ENCODE measurements around the gene MYLK4. TPM values are rescaled to one million over a fixed set of nuclear protein-coding genes. Genes with fewer than 3 reads are reported as not detected.

The MYLK4 gene
- total RNA-seq, 2 donors from 2014 or later = 1.0 to 3.6 TPM

GRCh38 chr6:2639167-2639566, 111.6 kb downstream of the MYLK4 start:
- H3K9me3 ChIP-seq = no peaks in the 10 kb centered on the region
- H3K27ac ChIP-seq = no peak overlapping the region
- no peaks in the 10 kb centered on the region for H3K36me3 ChIP-seq
- H3K4me3 ChIP-seq = no peak overlapping the region
- H3K27me3 ChIP-seq = no peaks in the 10 kb centered on the region
- H3K4me1 ChIP-seq = peaks cover 0 to 9% of the 10 kb centered on the region in 2 donors
- TF ChIP-seq, protein P1, sequence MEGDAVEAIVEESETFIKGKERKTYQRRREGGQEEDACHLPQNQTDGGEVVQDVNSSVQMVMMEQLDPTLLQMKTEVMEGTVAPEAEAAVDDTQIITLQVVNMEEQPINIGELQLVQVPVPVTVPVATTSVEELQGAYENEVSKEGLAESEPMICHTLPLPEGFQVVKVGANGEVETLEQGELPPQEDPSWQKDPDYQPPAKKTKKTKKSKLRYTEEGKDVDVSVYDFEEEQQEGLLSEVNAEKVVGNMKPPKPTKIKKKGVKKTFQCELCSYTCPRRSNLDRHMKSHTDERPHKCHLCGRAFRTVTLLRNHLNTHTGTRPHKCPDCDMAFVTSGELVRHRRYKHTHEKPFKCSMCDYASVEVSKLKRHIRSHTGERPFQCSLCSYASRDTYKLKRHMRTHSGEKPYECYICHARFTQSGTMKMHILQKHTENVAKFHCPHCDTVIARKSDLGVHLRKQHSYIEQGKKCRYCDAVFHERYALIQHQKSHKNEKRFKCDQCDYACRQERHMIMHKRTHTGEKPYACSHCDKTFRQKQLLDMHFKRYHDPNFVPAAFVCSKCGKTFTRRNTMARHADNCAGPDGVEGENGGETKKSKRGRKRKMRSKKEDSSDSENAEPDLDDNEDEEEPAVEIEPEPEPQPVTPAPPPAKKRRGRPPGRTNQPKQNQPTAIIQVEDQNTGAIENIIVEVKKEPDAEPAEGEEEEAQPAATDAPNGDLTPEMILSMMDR (IDR thresholded peaks at IDR 0.05) = no peak
- no peak for DNase-seq (ENCODE audit: low spot score)

DNA sequence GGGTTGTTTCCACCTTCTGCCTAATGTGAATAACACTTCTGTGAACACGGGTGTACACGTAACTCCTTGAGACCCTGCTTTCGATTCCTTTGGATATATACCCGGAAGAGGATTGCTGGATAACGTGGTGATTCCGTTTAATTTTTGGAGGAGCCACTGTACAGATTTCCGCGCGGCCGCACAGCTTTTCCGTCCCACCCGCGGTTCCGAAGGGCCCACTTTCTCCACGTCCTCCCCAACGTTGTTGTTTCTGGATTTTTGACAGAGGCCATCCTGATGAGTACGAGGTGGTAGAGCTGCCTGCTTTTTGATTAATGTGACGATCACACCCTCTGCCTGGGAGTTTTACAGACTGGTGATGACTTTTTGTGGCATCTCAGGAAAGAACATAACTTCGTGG, 114.0 kb downstream of the MYLK4 start:
- Histone ChIP-seq H3K36me3 (no peaks in the 10 kb centered on the region), H3K9me3 (no peaks in the 10 kb centered on the region), H3K27ac (no peak overlapping the region), H3K4me1 (peaks cover 0 to 29% of the 10 kb centered on the region in 2 donors), H3K4me3 (no peak overlapping the region), H3K27me3 (no peaks in the 10 kb centered on the region)
- TF ChIP-seq, protein P1 (IDR thresholded peaks at IDR 0.05) = no peak
- no peak for DNase-seq (ENCODE audit: low spot score)

- Histone ChIP-seq H3K4me3 (no peak overlapping the region), H3K27me3 (no peaks in the 10 kb centered on the region), H3K27ac (no peak overlapping the region), H3K9me3 (no peaks in the 10 kb centered on the region), H3K4me1 (peaks cover 0 to 29% of the 10 kb centered on the region in 2 donors), H3K36me3 (no peaks in the 10 kb centered on the region)
- no peak for DNase-seq (ENCODE audit: low spot score)
- TF ChIP-seq, protein P1 (IDR thresholded peaks at IDR 0.05) = no peak
Measured at GRCh38 chr6:2635911-2636310, 114.8 kb downstream of the MYLK4 start.

DNA sequence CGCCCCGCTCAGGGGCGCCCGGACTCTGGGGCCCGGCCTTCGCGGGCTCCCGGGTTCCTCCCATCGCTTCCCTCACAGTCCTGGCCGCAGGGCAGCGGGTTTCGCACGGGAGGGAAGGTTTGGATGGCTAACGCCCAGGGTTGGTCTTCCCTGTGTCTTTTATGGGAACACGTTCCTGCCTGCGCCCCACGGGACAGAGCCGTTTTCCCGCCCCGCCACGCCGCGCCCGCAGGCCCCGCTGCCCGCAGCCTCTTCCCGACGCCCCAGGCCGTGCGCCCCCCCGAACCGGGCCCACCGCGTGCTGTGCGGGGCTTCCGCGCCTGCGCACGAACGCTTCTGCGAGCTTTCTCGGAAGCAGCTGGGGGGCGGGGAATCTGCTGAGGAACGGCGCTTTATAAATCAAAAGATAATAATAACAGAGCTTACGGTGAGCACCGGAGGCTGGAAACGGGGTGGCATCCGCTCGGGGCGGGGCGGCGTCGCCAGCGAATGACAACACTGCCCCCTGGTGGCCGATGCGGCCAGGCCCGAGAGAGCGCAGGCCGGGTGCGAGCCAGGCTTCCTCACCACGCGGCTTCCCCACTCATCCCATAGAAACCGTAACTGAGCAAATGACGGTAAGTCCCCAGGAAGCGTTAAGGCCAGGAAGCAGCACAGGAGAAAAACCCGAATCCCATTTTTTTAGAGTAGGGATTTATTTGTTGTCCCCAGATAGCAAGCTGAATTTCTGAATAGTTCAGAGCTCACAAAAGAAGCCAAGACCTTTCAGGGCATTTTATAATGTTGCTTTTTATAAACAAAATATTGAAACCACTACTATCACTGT, 116.4 kb downstream of the MYLK4 start:
- Histone ChIP-seq H3K4me3 (peak overlapping the region; percentile 41 to 60), H3K36me3 (no peaks in the 10 kb centered on the region), H3K9me3 (no peaks in the 10 kb centered on the region), H3K27ac (peak overlapping the region; percentile 83 to 85), H3K4me1 (peaks cover 0 to 29% of the 10 kb centered on the region in 2 donors), H3K27me3 (no peaks in the 10 kb centered on the region)
- peak; percentile 85 for DNase-seq (ENCODE audit: low spot score)
- TF ChIP-seq, protein P1 (IDR thresholded peaks at IDR 0.05) = peak; percentile 96 to 99

- peak overlapping the region; percentile 83 to 85 for H3K27ac ChIP-seq
- peaks cover 0 to 29% of the 10 kb centered on the region in 2 donors for H3K4me1 ChIP-seq
- no peaks in the 10 kb centered on the region for H3K27me3 ChIP-seq
- H3K36me3 ChIP-seq = no peaks in the 10 kb centered on the region
- DNase-seq (ENCODE audit: low spot score) = no peak
- peak overlapping the region; percentile 41 to 60 for H3K4me3 ChIP-seq
- H3K9me3 ChIP-seq = no peaks in the 10 kb centered on the region
- TF ChIP-seq, protein P1 (IDR thresholded peaks at IDR 0.05) = no peak
Measured at GRCh38 chr6:2633736-2634135, 117.0 kb downstream of the MYLK4 start.
